Peyer's patch (tissue), 4 donors: ENCODE results near the gene VSIG4. TPM values are rescaled to one million over a fixed set of nuclear protein-coding genes. Genes with fewer than 3 reads are reported as not detected.

Experiments
- DNase-seq, 3 donors: peaks; one replicate each; pipeline ENCODE4 v3.0.0-alpha.2; 2017 to 2019
- H3K27ac ChIP-seq, 4 donors: fragments of 200-600 bp; sonication (generic); one replicate each; pipeline ENCODE4 v1.5.1; 2016 to 2019
- H3K27me3 ChIP-seq, 2 donors: fragments of 200-600 bp; sonication (generic); one replicate each; pipeline ENCODE4 v1.5.1; 2019
- H3K36me3 ChIP-seq, 3 donors: fragments of 200-600 bp; sonication (generic); one replicate each; pipeline ENCODE4 v1.5.1; 2016 to 2019
- H3K4me1 ChIP-seq, 4 donors: fragments of 200-600 bp; sonication (generic); one replicate each; pipeline ENCODE4 v1.5.1; 2016 to 2019
- H3K4me3 ChIP-seq, 4 donors: fragments of 200-600 bp; sonication (generic); 1 replicate in 3 of 4; 2 replicates in 1 of 4; pipeline ENCODE4 v1.5.1; 2016 to 2019; ENCODE audit warnings: mild to moderate bottlenecking in 1 of 4
- H3K9me3 ChIP-seq, 4 donors: fragments of 200-600 bp; sonication (generic); one replicate each; pipeline ENCODE4 v1.5.1; 2016 to 2019; ENCODE audit warnings: mild to moderate bottlenecking in 1 of 4
- CTCF ChIP-seq, 6 experiments: fragments of 450-650 bp in 4 of 6; fragments of 200-600 bp in 2 of 6; sonication (generic) in 1 of 6; IDR thresholded peaks; one replicate each; pipeline ENCODE4 v1.5.1; 2017 to 2019; ENCODE audit warnings: antibody characterized with exemption in 6 of 6, mild to moderate bottlenecking in 3 of 6, moderate library complexity in 1 of 6
- POLR2A ChIP-seq, 2 donors: fragments of 450-650 bp; IDR thresholded peaks; one replicate each; pipeline ENCODE4 v1.5.1; 2017; ENCODE audit warnings: antibody characterized with exemption in 2 of 2, mild to moderate bottlenecking in 2 of 2, moderate library complexity in 2 of 2
- total RNA-seq, 4 donors: library from RNA; depleted of rRNA; stranded (reverse); fragments of >200 nt; gene quantifications; one replicate each; pipeline ENCODE4 v1.1.0, GENCODE V29; 2016

VSIG4 gene
- total RNA-seq, 4 donors from 2014 or later: 15.1 to 51.1 (median 31.3) TPM

DNA sequence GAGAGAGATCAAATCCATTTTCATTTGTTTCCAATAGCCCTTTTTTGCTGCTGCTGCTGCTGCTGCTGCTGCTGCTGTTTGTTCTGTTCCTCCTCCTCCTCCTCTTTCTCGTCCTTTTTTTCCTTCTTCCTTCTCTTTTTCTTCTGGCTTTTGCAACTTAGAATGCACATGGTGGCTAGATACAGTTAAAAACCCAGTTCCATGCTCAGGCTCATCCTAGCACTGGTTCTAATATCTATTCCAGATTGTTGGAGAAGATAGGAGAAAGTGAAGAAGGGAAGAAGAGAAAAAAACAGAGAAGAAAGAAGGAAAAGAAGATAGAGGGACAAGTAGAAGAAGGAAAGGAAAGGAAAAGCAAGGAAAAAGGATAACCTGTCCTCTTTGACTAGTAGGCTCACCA is 39.7 kb downstream of the VSIG4 start:
- H3K27ac ChIP-seq: no peak overlapping the region
- TF ChIP-seq CTCF (IDR thresholded peaks at IDR 0.05) (no peak), POLR2A (IDR thresholded peaks at IDR 0.05) (no peak)
- no peak for DNase-seq
- H3K27me3 ChIP-seq: no peaks in the 10 kb centered on the region
- no peak overlapping the region for H3K4me3 ChIP-seq
- no peaks in the 10 kb centered on the region for H3K4me1 ChIP-seq
- H3K36me3 ChIP-seq: no peaks in the 10 kb centered on the region
- no peaks in the 10 kb centered on the region for H3K9me3 ChIP-seq

DNA sequence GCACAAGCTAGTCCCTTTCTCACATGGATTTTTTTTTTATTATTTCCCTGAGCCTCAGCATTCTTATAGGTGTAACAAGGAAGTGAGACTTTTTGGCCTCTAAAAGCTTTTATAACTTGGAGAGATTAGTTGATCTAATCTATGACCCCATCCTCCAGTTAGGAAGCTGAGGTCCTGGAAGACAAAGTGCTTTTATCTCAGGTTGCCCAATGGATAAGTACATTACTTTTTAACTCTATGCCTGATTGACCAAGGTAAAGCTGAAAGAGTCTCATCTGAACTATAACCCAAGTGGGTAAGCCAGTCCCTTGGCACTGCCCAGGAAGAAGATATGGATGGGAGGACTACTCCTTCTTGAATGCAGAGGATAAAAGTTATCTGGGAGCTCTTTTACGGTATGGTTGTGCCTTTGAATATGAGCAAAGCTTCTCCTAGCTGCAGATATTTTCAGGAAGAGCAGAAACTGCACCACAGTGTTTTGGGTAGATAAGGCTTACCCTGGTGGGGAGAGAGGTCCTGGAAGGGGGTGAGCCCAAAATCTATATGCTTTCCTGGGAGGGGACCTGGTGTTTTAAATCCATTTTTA is 40.2 kb downstream of the VSIG4 start:
- Histone ChIP-seq H3K4me1 (no peaks in the 10 kb centered on the region), H3K4me3 (no peak overlapping the region), H3K27me3 (no peaks in the 10 kb centered on the region), H3K27ac (no peak overlapping the region), H3K9me3 (no peaks in the 10 kb centered on the region), H3K36me3 (no peaks in the 10 kb centered on the region)
- DNase-seq: no peak
- no peak for TF ChIP-seq POLR2A (IDR thresholded peaks at IDR 0.05)
- no peak for TF ChIP-seq CTCF (IDR thresholded peaks at IDR 0.05)

- Histone ChIP-seq H3K4me1 (no peaks in the 10 kb centered on the region), H3K36me3 (no peaks in the 10 kb centered on the region), H3K4me3 (no peak overlapping the region), H3K9me3 (no peaks in the 10 kb centered on the region), H3K27me3 (no peaks in the 10 kb centered on the region), H3K27ac (no peak overlapping the region)
- no peak for DNase-seq
- TF ChIP-seq CTCF (IDR thresholded peaks at IDR 0.05) (no peak), POLR2A (IDR thresholded peaks at IDR 0.05) (no peak)
Observed at GRCh38 chrX:65999029-65999562, 40.8 kb downstream of the VSIG4 start.

- DNase-seq: no peak
- H3K4me1 ChIP-seq: no peaks in the 10 kb centered on the region
- H3K36me3 ChIP-seq: no peaks in the 10 kb centered on the region
- no peaks in the 10 kb centered on the region for H3K27me3 ChIP-seq
- TF ChIP-seq CTCF (IDR thresholded peaks at IDR 0.05): no peak
- no peak for TF ChIP-seq POLR2A (IDR thresholded peaks at IDR 0.05)
- no peak overlapping the region for H3K27ac ChIP-seq
- no peak overlapping the region for H3K4me3 ChIP-seq
- no peaks in the 10 kb centered on the region for H3K9me3 ChIP-seq
Observed at GRCh38 chrX:65997978-65998717, 41.7 kb downstream of the VSIG4 start.

- DNase-seq: no peak
- no peaks in the 10 kb centered on the region for H3K4me1 ChIP-seq
- no peaks in the 10 kb centered on the region for H3K27me3 ChIP-seq
- H3K36me3 ChIP-seq: no peaks in the 10 kb centered on the region
- TF ChIP-seq CTCF (IDR thresholded peaks at IDR 0.05): no peak
- no peak for TF ChIP-seq POLR2A (IDR thresholded peaks at IDR 0.05)
- H3K4me3 ChIP-seq: no peak overlapping the region
- no peaks in the 10 kb centered on the region for H3K9me3 ChIP-seq
- no peak overlapping the region for H3K27ac ChIP-seq
Observed at GRCh38 chrX:65994519-65995506, 45.1 kb downstream of the VSIG4 start.
